Measurements from ENCODE around the gene MTTP.

Gene MTTP

DNA sequence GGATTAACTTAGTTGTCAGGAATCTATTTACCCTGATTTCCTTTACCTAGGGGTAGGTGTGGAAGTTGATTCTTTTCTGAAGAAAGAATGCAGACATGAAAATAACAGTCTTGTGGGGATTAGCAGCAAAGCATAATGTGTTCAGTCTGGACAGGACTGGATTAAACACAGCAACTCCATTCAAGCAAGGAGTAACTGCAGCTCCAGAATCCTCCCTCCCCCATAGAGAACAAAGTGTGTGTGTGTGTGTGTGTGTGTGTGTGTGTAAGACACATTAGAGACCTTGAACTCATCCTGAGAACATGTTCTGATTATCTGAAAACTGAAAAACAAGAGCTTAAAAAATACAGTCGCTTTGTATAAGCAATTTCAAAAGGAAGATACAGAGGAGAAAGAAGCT is 73.7 kb downstream of the MTTP start:
- no peak overlapping the region for H3K27ac ChIP-seq (ENCODE audit: poor library complexity, severe bottlenecking)
- H3K4me3 ChIP-seq (ENCODE audit: severe bottlenecking) = no peak overlapping the region
- no peaks in the 10 kb centered on the region for H3K9me3 ChIP-seq (ENCODE audit: severe bottlenecking)
- no peaks in the 10 kb centered on the region for H3K27me3 ChIP-seq (ENCODE audit: insufficient read depth, poor library complexity, severe bottlenecking)
- DNase-seq (ENCODE audit: low spot score) (no peak), ATAC-seq (ENCODE audit: low read depth) (no peak)
- H3K36me3 ChIP-seq (ENCODE audit: low read depth) = no peaks in the 10 kb centered on the region
- H3K4me1 ChIP-seq (ENCODE audit: insufficient read depth, poor library complexity, severe bottlenecking) = no peaks in the 10 kb centered on the region
- TF ChIP-seq, protein P1, sequence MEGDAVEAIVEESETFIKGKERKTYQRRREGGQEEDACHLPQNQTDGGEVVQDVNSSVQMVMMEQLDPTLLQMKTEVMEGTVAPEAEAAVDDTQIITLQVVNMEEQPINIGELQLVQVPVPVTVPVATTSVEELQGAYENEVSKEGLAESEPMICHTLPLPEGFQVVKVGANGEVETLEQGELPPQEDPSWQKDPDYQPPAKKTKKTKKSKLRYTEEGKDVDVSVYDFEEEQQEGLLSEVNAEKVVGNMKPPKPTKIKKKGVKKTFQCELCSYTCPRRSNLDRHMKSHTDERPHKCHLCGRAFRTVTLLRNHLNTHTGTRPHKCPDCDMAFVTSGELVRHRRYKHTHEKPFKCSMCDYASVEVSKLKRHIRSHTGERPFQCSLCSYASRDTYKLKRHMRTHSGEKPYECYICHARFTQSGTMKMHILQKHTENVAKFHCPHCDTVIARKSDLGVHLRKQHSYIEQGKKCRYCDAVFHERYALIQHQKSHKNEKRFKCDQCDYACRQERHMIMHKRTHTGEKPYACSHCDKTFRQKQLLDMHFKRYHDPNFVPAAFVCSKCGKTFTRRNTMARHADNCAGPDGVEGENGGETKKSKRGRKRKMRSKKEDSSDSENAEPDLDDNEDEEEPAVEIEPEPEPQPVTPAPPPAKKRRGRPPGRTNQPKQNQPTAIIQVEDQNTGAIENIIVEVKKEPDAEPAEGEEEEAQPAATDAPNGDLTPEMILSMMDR (IDR thresholded peaks at IDR 0.05; ENCODE audit: poor library complexity, severe bottlenecking) = no peak

DNA sequence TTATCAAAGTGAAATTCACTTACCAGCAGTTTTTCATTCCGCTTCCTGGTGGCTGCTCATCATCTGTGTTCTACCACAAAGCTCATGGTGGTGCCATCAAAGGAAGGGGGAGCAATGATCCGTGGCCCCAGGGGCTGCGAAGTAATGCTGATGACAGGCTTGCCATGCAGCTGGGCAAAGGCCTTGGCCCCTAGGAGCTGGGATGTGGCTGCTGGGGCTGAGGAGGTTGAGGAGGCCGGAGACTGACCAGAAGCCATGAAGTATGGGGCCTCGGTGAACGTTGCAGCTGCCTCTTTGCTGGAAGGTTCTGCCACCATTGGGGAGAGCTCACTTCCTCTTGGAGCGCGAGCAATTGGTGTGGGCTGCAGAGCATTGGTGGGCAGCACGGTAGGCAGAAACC is 74.6 kb downstream of the MTTP start:
- no peaks in the 10 kb centered on the region for H3K27me3 ChIP-seq (ENCODE audit: insufficient read depth, poor library complexity, severe bottlenecking)
- H3K27ac ChIP-seq (ENCODE audit: poor library complexity, severe bottlenecking) = no peak overlapping the region
- DNase-seq (ENCODE audit: low spot score) (no peak), ATAC-seq (ENCODE audit: low read depth) (no peak)
- no peaks in the 10 kb centered on the region for H3K4me1 ChIP-seq (ENCODE audit: insufficient read depth, poor library complexity, severe bottlenecking)
- TF ChIP-seq, protein P1 (IDR thresholded peaks at IDR 0.05; ENCODE audit: poor library complexity, severe bottlenecking) = no peak
- H3K9me3 ChIP-seq (ENCODE audit: severe bottlenecking) = no peaks in the 10 kb centered on the region
- H3K4me3 ChIP-seq (ENCODE audit: severe bottlenecking) = no peak overlapping the region
- no peaks in the 10 kb centered on the region for H3K36me3 ChIP-seq (ENCODE audit: low read depth)

DNA sequence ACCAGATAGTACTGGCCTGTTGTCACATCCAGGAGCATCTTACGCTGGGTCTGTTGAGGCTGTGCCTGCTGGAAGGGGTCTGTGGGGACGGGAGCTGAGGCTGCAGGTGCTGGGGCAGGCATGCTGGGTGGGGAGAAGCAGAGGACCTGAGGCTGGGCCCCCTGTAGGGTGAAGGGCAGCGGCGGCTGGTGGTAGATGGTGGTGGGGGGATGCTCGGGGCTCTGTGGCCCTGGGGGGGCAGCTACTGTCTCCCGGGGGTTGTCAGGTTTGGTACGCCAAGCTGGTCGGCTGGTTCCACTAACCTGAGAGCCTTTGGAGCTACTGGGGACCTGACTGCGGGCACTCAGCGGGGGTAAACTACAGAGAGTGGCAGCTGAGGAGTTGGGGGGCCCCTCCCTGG is 75.2 kb downstream of the MTTP start:
- Histone ChIP-seq H3K4me1 (ENCODE audit: insufficient read depth, poor library complexity, severe bottlenecking) (no peaks in the 10 kb centered on the region), H3K36me3 (ENCODE audit: low read depth) (no peaks in the 10 kb centered on the region), H3K27ac (ENCODE audit: poor library complexity, severe bottlenecking) (no peak overlapping the region), H3K4me3 (ENCODE audit: severe bottlenecking) (no peak overlapping the region), H3K27me3 (ENCODE audit: insufficient read depth, poor library complexity, severe bottlenecking) (no peaks in the 10 kb centered on the region), H3K9me3 (ENCODE audit: severe bottlenecking) (no peaks in the 10 kb centered on the region)
- ATAC-seq (ENCODE audit: low read depth) (no peak), DNase-seq (ENCODE audit: low spot score) (no peak)
- TF ChIP-seq, protein P1 (IDR thresholded peaks at IDR 0.05; ENCODE audit: poor library complexity, severe bottlenecking) = no peak

DNA sequence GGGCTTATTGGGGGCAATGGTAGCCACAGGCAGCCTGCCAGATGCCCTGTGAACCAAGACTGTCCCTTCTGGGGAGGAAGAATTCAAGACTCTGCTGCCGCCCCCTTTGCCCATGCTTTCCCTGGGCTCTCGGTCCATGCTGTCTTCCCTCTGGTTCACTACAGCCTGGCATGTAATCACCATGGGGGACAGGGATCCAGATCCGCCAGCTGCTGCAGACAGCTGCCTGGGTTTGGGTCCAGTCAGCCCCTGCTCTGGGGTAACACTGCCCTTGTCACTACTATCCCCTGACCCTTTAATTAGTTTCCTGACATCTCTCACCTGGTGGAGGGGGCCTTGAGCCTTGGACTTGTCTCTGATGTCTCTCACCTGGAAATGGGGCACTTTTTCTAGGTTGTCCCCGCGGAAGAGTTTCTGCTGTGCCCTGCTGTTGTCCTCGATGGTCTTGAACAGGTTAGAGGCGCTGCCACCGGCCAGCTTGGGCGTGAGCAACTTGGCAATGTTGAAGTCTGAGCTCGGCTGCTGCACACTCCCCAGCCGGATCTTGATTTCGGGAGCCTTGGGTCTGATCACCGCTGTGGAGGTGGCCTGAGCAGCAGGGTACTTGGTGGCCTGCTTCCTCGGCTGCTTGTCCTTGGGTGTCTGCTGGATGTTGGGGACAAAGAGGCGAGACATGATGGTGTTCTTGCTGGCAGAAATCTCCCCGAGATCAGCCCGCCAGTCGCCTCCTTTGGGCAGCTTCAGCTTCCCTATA is 76.6 kb downstream of the MTTP start:
- no peaks in the 10 kb centered on the region for H3K9me3 ChIP-seq (ENCODE audit: severe bottlenecking)
- DNase-seq (ENCODE audit: low spot score) (no peak), ATAC-seq (ENCODE audit: low read depth) (no peak)
- H3K4me3 ChIP-seq (ENCODE audit: severe bottlenecking) = no peak overlapping the region
- H3K27me3 ChIP-seq (ENCODE audit: insufficient read depth, poor library complexity, severe bottlenecking) = no peaks in the 10 kb centered on the region
- peaks cover 11% of the 10 kb centered on the region for H3K4me1 ChIP-seq (ENCODE audit: insufficient read depth, poor library complexity, severe bottlenecking)
- H3K27ac ChIP-seq (ENCODE audit: poor library complexity, severe bottlenecking) = no peak overlapping the region
- H3K36me3 ChIP-seq (ENCODE audit: low read depth) = no peaks in the 10 kb centered on the region
- TF ChIP-seq, protein P1 (IDR thresholded peaks at IDR 0.05; ENCODE audit: poor library complexity, severe bottlenecking) = no peak

DNA sequence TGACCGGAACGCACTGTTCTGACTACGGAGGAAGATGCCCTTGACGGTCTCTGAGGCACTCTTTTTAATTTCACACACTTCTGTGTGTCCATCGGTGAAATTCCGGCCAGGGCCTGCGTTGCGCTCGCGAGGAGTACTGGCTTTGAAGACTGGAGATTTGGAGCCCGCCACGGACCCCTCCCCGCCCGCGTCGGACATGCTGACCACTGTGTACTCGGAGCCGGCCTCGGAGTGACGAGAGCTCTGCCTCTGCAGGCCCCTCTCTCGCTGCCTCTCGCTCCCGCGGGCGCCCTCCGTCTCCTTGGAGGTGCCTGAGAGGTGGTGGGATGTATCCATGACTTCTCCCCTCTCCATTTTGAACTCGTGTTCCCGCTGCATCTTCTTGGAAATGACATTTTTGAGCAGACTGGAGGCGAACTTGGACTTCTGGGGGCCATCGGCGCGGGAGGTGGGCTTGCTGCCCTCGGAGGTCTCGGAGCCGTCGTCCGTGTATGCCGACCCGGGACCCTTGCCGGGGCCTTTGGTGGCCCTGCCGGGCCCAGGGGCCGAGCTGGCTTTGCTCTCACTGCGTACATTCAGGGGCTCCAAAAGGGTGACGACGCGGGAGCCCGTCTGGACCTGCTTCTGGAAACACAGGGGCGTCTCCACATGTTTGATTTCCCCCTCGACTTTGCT is 77.3 kb downstream of the MTTP start:
- H3K27ac ChIP-seq (ENCODE audit: poor library complexity, severe bottlenecking) = no peak overlapping the region
- TF ChIP-seq, protein P1 (IDR thresholded peaks at IDR 0.05; ENCODE audit: poor library complexity, severe bottlenecking) = no peak
- no peaks in the 10 kb centered on the region for H3K9me3 ChIP-seq (ENCODE audit: severe bottlenecking)
- DNase-seq (ENCODE audit: low spot score) (peak; percentile 48), ATAC-seq (ENCODE audit: low read depth) (no peak)
- H3K27me3 ChIP-seq (ENCODE audit: insufficient read depth, poor library complexity, severe bottlenecking) = no peaks in the 10 kb centered on the region
- no peaks in the 10 kb centered on the region for H3K36me3 ChIP-seq (ENCODE audit: low read depth)
- peaks cover 11% of the 10 kb centered on the region for H3K4me1 ChIP-seq (ENCODE audit: insufficient read depth, poor library complexity, severe bottlenecking)
- no peak overlapping the region for H3K4me3 ChIP-seq (ENCODE audit: severe bottlenecking)
